HG02884 (cell line): ENCODE results near the gene NOMO2.
"Not testable (repeated sequence)": the region's sequence is repeated elsewhere in the genome, so short reads cannot be mapped to it uniquely, and the experiment has no call there.

Experiments used
- ATAC-seq: cut with Tn5 transposase; IDR thresholded peaks from one replicate; pipeline ENCODE4 v1.9.1; 2021; ENCODE audit warnings: mild to moderate bottlenecking, moderate library complexity; ENCODE audit not compliant: unreplicated experiment

Gene NOMO2

GRCh38 chr16:18525882-18526482 is 35.9 kb downstream of the NOMO2 start:
- ATAC-seq = not testable (repeated sequence)

- ATAC-seq = not testable (repeated sequence)
Measured at GRCh38 chr16:18522637-18523036, 39.3 kb downstream of the NOMO2 start.

DNA sequence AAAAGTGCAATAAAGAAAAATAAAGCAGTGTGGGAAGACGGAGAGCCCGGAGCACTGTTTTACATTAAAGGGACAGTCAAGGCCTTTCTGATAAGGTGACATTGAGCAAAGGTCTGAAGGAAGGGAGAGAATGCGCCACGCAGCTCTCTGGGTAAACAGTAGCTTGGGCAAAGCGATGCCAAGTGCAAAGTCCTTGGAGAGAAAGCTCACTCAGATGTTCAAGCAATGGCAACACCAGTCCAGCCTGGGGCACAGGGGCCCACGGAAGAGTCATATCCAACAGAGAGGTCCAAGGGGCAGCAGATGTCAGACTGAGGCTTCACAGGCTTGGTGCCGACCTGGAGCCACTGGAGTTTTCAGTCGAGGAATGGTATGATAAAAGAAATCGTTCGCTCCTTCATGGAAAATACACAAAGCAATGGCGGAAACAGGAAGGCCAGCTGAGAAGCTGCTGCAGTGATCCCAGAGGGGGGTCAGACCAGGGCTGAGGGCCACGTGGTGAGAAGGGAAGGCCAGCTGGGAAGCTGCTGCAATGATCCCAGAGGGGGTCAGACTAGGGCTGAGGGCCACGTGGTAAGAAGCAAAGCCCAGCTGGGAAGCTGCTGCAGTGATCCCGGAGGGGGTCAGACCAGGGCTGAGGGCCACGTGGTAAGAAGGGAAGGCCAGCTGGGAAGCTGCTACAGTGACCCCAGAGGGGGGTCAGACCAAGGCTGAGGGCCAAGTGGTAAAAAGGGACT is 40.3 kb downstream of the NOMO2 start:
- ATAC-seq = not testable (repeated sequence)

DNA sequence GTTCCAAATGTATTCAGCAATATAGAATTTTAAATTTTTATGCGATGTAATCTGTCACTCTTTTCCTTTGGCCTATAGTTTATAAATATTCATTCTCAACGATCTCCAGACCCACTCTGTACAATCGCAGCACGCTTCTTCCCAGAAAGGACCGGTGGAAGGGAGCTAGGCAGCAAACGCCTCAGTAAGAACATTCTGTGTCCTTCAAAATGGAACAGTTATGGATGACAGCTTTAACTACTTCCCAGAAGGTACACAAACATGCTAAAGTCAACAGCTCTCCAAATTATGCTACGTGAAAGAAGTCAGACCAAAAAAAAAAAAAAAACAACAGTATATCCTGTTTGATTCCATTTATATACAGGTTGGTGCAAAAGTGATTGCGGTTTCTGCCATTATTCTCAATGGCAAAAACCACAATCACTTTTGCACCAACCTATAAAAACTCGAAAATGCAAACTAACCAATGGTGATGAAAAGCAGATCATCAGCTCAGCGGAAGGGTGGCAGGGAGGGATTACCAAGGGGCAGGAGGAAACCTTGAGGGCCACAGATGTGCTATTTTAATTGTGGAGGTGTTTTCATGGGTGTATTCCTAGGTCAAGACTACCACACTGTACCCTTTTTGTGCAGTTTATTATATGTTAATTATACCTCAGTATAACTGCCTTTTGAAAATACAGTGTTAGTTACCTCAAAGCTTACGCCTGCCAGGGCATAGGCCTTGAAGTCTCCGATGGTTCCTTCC is 43.2 kb downstream of the NOMO2 start:
- ATAC-seq = not testable (repeated sequence)

DNA sequence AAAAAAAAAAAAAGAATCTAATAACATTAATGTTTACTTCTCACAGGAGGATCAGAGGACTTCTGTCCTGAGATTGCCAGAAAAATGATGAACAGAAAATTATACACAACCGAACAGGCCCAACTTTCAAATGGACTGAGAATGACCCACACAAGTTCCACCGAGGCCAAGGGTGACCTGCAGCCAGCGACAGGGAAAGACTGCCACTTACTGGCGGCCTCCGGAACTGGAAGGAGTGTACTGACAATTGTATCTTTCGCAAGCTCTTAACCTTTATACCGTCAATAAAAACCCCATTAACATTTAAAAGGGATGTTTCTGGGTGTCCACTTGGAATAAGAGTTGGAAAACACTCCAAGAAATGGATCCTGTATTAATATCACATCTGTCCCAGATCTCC is 63.5 kb downstream of the NOMO2 start:
- ATAC-seq = not testable (repeated sequence)

DNA sequence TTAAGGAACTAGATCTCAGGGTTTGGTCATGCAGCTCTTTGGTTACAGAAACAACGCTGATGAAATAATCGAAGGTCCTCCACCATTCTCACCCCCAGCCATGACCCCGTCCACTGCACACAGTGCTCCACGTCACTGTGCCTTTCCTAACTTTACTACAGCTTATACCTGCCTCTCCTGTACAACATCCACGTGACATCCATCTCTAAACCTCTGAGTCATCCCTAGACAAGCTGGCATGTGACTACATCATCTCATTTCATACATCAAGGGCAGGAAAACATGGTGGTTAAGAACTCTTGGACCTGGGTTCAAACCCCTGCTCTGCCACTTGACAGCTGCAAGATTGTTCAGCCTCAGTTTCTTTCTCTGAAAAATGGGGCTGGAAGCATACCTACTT is 64.9 kb downstream of the NOMO2 start:
- ATAC-seq = not testable (repeated sequence)

DNA sequence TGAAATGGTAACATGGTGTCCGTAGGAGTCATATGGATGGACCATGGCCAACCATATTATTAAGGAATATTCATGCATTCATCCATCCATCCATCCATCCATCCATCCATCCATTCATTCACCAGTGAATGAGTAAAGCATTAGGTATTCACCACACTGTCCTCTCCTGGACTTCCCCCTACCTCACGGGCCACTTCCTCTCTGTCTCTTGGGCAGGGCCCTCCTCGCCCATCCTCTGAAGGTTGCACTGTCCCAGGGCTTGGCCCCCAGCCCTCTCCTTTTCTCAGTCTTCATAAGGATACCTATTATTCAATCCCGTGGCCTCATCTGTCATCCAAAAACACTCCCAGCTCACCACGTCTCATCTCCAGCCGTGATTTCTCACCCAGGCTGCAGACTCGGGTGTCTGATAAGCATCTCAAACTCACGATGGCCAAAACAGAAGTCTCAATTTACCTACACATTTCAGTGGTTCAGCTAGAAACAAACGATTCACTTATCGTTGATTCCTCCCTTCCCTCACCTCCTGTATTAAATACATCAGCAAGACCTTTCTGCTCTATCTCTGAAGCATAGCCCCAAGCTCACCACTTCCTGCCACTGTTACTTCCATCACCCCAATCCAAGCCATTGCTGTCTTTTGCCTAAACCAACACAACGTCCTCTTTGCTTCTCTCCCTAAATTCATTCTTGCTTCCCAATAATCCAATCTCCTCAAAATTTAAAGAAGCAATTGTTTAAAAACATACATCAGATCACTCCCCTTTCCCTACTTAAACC is 69.6 kb downstream of the NOMO2 start:
- ATAC-seq = not testable (repeated sequence)

GRCh38 chr16:18436025-18436424 is 125.9 kb downstream of the NOMO2 start:
- ATAC-seq = not testable (repeated sequence)

GRCh38 chr16:18415827-18416226 is 146.1 kb downstream of the NOMO2 start:
- ATAC-seq = not testable (repeated sequence)

DNA sequence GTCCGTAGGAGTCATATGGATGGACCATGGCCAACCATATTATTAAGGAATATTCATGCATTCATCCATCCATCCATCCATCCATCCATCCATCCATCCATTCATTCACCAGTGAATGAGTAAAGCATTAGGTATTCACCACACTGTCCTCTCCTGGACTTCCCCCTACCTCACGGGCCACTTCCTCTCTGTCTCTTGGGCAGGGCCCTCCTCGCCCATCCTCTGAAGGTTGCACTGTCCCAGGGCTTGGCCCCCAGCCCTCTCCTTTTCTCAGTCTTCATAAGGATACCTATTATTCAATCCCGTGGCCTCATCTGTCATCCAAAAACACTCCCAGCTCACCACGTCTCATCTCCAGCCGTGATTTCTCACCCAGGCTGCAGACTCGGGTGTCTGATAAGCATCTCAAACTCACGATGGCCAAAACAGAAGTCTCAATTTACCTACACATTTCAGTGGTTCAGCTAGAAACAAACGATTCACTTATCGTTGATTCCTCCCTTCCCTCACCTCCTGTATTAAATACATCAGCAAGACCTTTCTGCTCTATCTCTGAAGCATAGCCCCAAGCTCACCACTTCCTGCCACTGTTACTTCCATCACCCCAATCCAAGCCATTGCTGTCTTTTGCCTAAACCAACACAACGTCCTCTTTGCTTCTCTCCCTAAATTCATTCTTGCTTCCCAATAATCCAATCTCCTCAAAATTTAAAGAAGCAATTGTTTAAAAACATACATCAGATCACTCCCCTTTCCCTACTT is 152.2 kb downstream of the NOMO2 start:
- ATAC-seq = not testable (repeated sequence)

- not testable (repeated sequence) for ATAC-seq
Measured at GRCh38 chr16:18401851-18402657, 159.8 kb downstream of the NOMO2 start.

- not testable (repeated sequence) for ATAC-seq
Measured at GRCh38 chr16:18401159-18401558, 160.7 kb downstream of the NOMO2 start.

DNA sequence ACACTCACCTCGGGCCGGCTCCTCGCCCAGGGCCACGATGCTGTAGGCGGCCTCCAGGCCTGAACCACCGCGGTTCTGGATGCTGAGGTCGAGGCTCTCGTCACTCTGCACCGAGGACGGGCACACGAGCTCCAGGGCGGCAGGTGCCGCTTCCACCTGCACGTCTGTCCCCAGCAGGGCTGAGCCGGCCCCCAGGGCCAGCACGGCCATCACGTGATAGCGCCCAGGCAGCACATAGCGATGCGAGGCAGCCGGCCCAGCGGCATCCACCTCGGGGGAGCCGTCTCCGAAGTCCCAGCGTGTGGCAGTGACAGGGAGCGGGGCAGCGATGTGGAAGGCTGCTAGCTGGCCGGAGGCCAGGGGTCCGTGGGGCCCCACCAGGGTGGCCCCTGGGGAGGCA is 167.5 kb downstream of the NOMO2 start:
- not testable (repeated sequence) for ATAC-seq

GRCh38 chr16:18387767-18388166 is 174.1 kb downstream of the NOMO2 start:
- ATAC-seq = not testable (repeated sequence)

DNA sequence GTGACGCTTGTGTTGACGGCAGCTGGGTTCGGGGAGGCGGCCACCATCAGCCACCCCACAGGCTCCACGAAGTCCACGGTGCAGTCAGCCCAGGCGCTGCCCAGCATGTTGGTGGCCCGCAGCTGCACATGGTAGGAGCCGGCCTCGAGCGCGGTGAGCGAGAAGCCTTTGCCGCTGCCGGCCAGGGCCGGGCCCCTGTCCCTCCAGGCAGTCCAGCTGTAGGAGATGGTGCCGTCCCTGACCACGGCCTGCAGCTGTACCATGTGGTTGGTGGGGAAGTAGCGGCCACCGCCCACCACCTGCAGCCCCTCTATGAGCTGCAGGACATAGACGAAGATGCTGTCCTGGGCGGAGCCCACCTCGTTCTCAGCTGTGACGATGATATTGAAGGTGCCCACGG is 175.4 kb downstream of the NOMO2 start:
- not testable (repeated sequence) for ATAC-seq

DNA sequence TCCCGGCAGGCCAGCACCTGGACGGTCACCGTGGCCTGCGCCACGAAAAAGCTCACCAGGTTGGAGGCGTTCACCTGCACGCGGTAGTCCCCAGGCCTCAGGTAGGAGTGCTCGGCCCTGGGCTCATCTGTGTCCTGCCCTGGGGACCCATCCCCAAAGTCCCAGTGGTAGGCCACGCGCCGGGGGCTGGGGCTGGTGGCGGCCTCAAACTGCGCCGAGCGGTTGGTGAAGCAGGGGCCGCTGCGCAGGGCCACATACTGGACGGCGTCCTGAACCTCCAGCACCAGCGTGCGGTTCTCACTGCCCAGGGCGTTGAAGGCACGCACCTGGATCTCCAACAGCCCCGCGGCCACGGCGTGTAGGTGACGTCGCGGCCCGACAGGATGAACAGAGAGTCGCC is 176.6 kb downstream of the NOMO2 start:
- not testable (repeated sequence) for ATAC-seq

GRCh38 chr16:18384869-18385268 is 177.0 kb downstream of the NOMO2 start:
- not testable (repeated sequence) for ATAC-seq

DNA sequence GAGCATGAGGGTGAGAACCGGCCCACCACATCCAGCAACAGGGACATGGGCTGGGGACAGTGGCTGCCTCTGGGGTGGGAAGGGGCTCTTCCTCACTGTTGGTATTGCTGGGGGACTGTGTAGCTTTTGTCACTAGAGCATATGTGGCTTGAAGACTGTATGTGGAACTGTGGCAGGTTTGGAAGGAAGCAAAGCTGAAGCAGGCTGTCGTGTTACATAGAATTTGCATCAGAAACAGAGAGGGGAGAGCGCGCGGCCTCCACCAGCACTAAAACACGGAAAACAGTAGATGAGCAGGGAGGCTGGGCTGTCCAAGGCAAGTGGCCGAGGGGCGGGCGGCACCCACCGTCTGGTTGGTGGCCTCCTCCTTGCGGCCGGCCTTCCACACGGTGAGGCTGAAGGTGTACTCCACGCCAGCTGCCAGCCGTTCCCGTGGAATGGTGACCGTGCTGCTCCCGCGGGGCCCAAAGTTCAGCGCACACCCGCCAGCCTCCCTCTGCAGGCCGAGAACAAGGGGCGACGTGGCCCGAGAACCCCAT is 177.7 kb downstream of the NOMO2 start:
- ATAC-seq = not testable (repeated sequence)

- not testable (repeated sequence) for ATAC-seq
Measured at GRCh38 chr16:18382696-18383095, 179.2 kb downstream of the NOMO2 start.
